Suprapubic skin (tissue), 3 donors: ENCODE results near the gene SYNPO.

Source experiments
- CTCF ChIP-seq, 2 donors: fragments of 200-600 bp in 1 of 2; fragments of 450-650 bp in 1 of 2; sonication (generic) in 1 of 2; IDR thresholded peaks; one replicate each; pipeline ENCODE4 v1.5.1; 2016 to 2019; ENCODE audit warnings: antibody characterized with exemption in 2 of 2, mild to moderate bottlenecking in 1 of 2, moderate library complexity in 1 of 2
- EP300 ChIP-seq: sonication (generic); formaldehyde crosslinking; IDR thresholded peaks from one replicate; pipeline ENCODE4 v1.6.1; 2017; ENCODE audit warnings: antibody characterized with exemption
- POLR2A ChIP-seq, 2 donors: fragments of 450-650 bp; IDR thresholded peaks; one replicate each; pipeline ENCODE4 v1.6.1; 2017; ENCODE audit warnings: antibody characterized with exemption in 2 of 2, mild to moderate bottlenecking in 2 of 2, moderate library complexity in 2 of 2

GRCh38 chr5:150671509-150672236 lies 31.2 kb downstream of the SYNPO start:
- TF ChIP-seq CTCF (IDR thresholded peaks at IDR 0.05) (no peak), EP300 (no peak), POLR2A (IDR thresholded peaks at IDR 0.05) (no peak)
